ENCODE results near the gene ENGASE. TPM values are rescaled to one million over a fixed set of nuclear protein-coding genes. Genes with fewer than 3 reads are reported as not detected.

The ENGASE gene
- total and polyA plus RNA-seq, 2 donors from 2014 or later: 14.3 to 49.3 TPM

GRCh38 chr17:79048826-79049755 lies 25.5 kb upstream of the ENGASE start:
- Histone ChIP-seq H3K4me3 (ENCODE audit: low read length in 3 of 3) (no peak overlapping the region), H3K9me3 (ENCODE audit: control insufficient read depth in 2 of 3, insufficient read depth in 1 of 3, low read length in 3 of 3) (no peaks in the 10 kb centered on the region), H3K36me3 (ENCODE audit: control insufficient read depth in 2 of 3, insufficient read depth in 3 of 3, low read length in 3 of 3) (no peaks in the 10 kb centered on the region), H3K4me1 (ENCODE audit: control insufficient read depth in 2 of 3, insufficient read depth in 2 of 3, low read depth in 1 of 3, low read length in 3 of 3) (peaks cover 0 to 2% (median 0%) of the 10 kb centered on the region in 3 donors), H3K9ac (ENCODE audit: low read length in 3 of 3) (no peak overlapping the region), H3K27me3 (ENCODE audit: control insufficient read depth, insufficient read depth, low read length) (no peaks in the 10 kb centered on the region), H3K27ac (ENCODE audit: low read depth in 2 of 2, low read length in 2 of 2) (no peak overlapping the region)
- no peak for TF ChIP-seq CTCF (IDR thresholded peaks at IDR 0.05; ENCODE audit: borderline replicate concordance, extremely low read depth, insufficient read depth)
- peak in 2 of 5 donors; percentile 32 to 53 for DNase-seq
- no peak for FAIRE-seq
- intact Hi-C loops (cut with DNase I): loop anchor here (5.0 kb wide), 1 partner anchor 33 kb away; no protein-coding TSS in a partner anchor

- H3K27ac ChIP-seq (ENCODE audit: low read depth in 2 of 2, low read length in 2 of 2): no peak overlapping the region
- no peaks in the 10 kb centered on the region for H3K9me3 ChIP-seq (ENCODE audit: control insufficient read depth in 2 of 3, insufficient read depth in 1 of 3, low read length in 3 of 3)
- H3K36me3 ChIP-seq (ENCODE audit: control insufficient read depth in 2 of 3, insufficient read depth in 3 of 3, low read length in 3 of 3): no peaks in the 10 kb centered on the region
- TF ChIP-seq CTCF (IDR thresholded peaks at IDR 0.05; ENCODE audit: borderline replicate concordance, extremely low read depth, insufficient read depth): no peak
- intact Hi-C loops (cut with DNase I): loop anchor here (5.0 kb wide), 1 partner anchor 32 kb away; no protein-coding TSS in a partner anchor
- peak in 1 of 5 donors; percentile 68 for DNase-seq
- H3K27me3 ChIP-seq (ENCODE audit: control insufficient read depth, insufficient read depth, low read length): no peaks in the 10 kb centered on the region
- no peak for FAIRE-seq
- peaks cover 0 to 2% (median 0%) of the 10 kb centered on the region in 3 donors for H3K4me1 ChIP-seq (ENCODE audit: control insufficient read depth in 2 of 3, insufficient read depth in 2 of 3, low read depth in 1 of 3, low read length in 3 of 3)
- H3K4me3 ChIP-seq (ENCODE audit: low read length in 3 of 3): no peak overlapping the region
- no peak overlapping the region for H3K9ac ChIP-seq (ENCODE audit: low read length in 3 of 3)
These were observed 24.8 kb upstream of the ENGASE start for GRCh38 chr17:79049821-79050220.

GRCh38 chr17:79050551-79050950 lies 24.1 kb upstream of the ENGASE start:
- Histone ChIP-seq H3K4me3 (ENCODE audit: low read length in 3 of 3) (no peak overlapping the region), H3K9ac (ENCODE audit: low read length in 3 of 3) (no peak overlapping the region), H3K27me3 (ENCODE audit: control insufficient read depth, insufficient read depth, low read length) (no peaks in the 10 kb centered on the region), H3K4me1 (ENCODE audit: control insufficient read depth in 2 of 3, insufficient read depth in 2 of 3, low read depth in 1 of 3, low read length in 3 of 3) (peaks cover 0 to 2% (median 0%) of the 10 kb centered on the region in 3 donors), H3K27ac (ENCODE audit: low read depth in 2 of 2, low read length in 2 of 2) (no peak overlapping the region), H3K36me3 (ENCODE audit: control insufficient read depth in 2 of 3, insufficient read depth in 3 of 3, low read length in 3 of 3) (no peaks in the 10 kb centered on the region), H3K9me3 (ENCODE audit: control insufficient read depth in 2 of 3, insufficient read depth in 1 of 3, low read length in 3 of 3) (no peaks in the 10 kb centered on the region)
- intact Hi-C loops (cut with DNase I): no loop called here
- TF ChIP-seq CTCF (IDR thresholded peaks at IDR 0.05; ENCODE audit: borderline replicate concordance, extremely low read depth, insufficient read depth): no peak
- FAIRE-seq: no peak
- peak in 1 of 5 donors; percentile 31 for DNase-seq

Data from kidney (tissue), 14 donors.